ENCODE results near the gene KRTAP4-3.

DNA sequence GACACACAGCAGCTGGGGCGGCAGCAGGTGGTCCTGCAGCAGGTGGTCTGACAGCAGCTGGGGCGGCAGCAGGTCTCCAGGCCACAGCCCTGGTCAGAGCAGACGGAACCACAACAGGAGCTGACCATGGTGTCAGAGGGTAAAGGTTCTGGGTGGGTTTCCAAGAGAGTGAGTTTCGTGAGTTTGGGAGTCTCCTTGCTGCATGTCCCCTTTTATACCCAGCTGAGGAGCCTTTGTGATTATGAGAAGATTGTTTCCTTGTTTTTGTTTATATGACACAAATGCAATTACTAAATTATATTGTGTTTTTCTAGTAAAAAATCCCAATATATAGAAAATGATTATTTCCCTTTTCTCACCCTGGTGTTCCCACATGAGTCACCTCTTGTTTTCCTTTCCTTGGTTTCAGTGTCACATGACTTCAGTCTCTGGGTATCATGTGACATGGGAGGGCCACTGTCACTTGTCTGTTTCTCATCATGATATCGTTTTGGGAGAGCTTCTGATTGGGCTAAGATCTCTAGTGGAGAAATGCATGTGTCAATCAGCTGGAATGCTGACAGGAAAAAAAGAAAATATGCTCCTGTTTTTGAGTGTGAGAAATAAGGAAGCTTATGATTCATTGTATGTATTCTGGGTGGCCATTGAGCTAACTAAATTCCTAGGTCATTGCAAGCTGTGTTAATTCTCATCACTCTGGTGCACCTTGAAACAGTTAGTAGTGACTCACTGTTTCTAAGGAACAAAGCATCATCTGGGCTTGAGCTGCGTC, 27.5 kb downstream of the KRTAP4-3 start, which contains the start of gene KRTAP4-6:
- TF ChIP-seq ZBTB20 (tag by site-specific recombination; IDR thresholded peaks at IDR 0.05), result no peak
- TF ChIP-seq, protein P1, sequence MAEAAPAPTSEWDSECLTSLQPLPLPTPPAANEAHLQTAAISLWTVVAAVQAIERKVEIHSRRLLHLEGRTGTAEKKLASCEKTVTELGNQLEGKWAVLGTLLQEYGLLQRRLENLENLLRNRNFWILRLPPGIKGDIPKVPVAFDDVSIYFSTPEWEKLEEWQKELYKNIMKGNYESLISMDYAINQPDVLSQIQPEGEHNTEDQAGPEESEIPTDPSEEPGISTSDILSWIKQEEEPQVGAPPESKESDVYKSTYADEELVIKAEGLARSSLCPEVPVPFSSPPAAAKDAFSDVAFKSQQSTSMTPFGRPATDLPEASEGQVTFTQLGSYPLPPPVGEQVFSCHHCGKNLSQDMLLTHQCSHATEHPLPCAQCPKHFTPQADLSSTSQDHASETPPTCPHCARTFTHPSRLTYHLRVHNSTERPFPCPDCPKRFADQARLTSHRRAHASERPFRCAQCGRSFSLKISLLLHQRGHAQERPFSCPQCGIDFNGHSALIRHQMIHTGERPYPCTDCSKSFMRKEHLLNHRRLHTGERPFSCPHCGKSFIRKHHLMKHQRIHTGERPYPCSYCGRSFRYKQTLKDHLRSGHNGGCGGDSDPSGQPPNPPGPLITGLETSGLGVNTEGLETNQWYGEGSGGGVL (tag by site-specific recombination; IDR thresholded peaks at IDR 0.05), result no peak
- TF ChIP-seq CTCF (tag by site-specific recombination; IDR thresholded peaks at IDR 0.05), result no peak
- TF ChIP-seq, protein P2, sequence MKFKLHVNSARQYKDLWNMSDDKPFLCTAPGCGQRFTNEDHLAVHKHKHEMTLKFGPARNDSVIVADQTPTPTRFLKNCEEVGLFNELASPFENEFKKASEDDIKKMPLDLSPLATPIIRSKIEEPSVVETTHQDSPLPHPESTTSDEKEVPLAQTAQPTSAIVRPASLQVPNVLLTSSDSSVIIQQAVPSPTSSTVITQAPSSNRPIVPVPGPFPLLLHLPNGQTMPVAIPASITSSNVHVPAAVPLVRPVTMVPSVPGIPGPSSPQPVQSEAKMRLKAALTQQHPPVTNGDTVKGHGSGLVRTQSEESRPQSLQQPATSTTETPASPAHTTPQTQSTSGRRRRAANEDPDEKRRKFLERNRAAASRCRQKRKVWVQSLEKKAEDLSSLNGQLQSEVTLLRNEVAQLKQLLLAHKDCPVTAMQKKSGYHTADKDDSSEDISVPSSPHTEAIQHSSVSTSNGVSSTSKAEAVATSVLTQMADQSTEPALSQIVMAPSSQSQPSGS (tag by site-specific recombination; IDR thresholded peaks at IDR 0.05; ENCODE audit: low read depth), result no peak
- no peak for TF ChIP-seq PRDM1 (tag by site-specific recombination; IDR thresholded peaks at IDR 0.05)
- TF ChIP-seq WT1 (tag by site-specific recombination; IDR thresholded peaks at IDR 0.05), result no peak
- TF ChIP-seq ZNF138 (tag by site-specific recombination; IDR thresholded peaks at IDR 0.05; ENCODE audit: borderline replicate concordance), result no peak
- TF ChIP-seq OSR2 (tag by site-specific recombination; IDR thresholded peaks at IDR 0.05), result no peak
